Epithelial cell of esophagus (primary cell): ENCODE results near the gene CA11.
A peak's percentile ranks its signal among the peaks of the same experiment; 100 is the strongest.
"Not testable (repeated sequence)": the region's sequence is repeated elsewhere in the genome, so short reads cannot be mapped to it uniquely, and the experiment has no call there.

Experiments
- DNase-seq: peaks from one replicate; pipeline ENCODE4 v3.0.0; 2010; ENCODE audit warnings: low read depth
- H3K4me3 ChIP-seq: 2 replicates; pipeline ENCODE4 v1.5.1; 2011; ENCODE audit warnings: mild to moderate bottlenecking, low read length, control low read depth
- CTCF ChIP-seq: IDR thresholded peaks from 2 replicates; pipeline ENCODE4 v1.5.1; 2011; ENCODE audit warnings: low read depth, mild to moderate bottlenecking, low read length, control low read depth, inconsistent platforms; ENCODE audit not compliant: insufficient read depth; ENCODE audit errors: missing control alignments

CA11 gene

GRCh38 chr19:48646001-48646721, at the start of gene CA11:
TSS of gene CA11 (minus strand) at chr19:48646187. CDS start at chr19:48645632, 555 bp downstream.
- peak; percentile 82 for TF ChIP-seq CTCF
- peak within 1 kb of the TSS; percentile 67 for H3K4me3 ChIP-seq
- DNase-seq: peak; percentile 86

GRCh38 chr19:48693629-48694028, 47.6 kb upstream of the CA11 start:
- not testable (repeated sequence) for H3K4me3 ChIP-seq

GRCh38 chr19:48689449-48689848, 43.5 kb upstream of the CA11 start:
- no peak for TF ChIP-seq CTCF
- no peak overlapping the region for H3K4me3 ChIP-seq
- no peak for DNase-seq

More at GRCh38 chr19:48693629-48694028, 47.6 kb upstream of the CA11 start:
- DNase-seq: not testable (repeated sequence)

- H3K4me3 ChIP-seq: no peak overlapping the region
- TF ChIP-seq CTCF: no peak
- no peak for DNase-seq
Measured at GRCh38 chr19:48687776-48688175, 41.8 kb upstream of the CA11 start.

- not testable (repeated sequence) for DNase-seq, H3K4me3 ChIP-seq
Measured at GRCh38 chr19:48686637-48687036, 40.6 kb upstream of the CA11 start.

GRCh38 chr19:48686088-48686487, 40.1 kb upstream of the CA11 start:
- TF ChIP-seq CTCF: no peak

GRCh38 chr19:48685583-48685982, 39.6 kb upstream of the CA11 start:
- DNase-seq: peak; percentile 41
- H3K4me3 ChIP-seq: no peak overlapping the region
- no peak for TF ChIP-seq CTCF

More at GRCh38 chr19:48686088-48686487, 40.1 kb upstream of the CA11 start:
- no peak for DNase-seq
- no peak overlapping the region for H3K4me3 ChIP-seq

GRCh38 chr19:48683349-48683748, 37.4 kb upstream of the CA11 start:
- peak; percentile 22 for DNase-seq
- H3K4me3 ChIP-seq: no peak overlapping the region
- TF ChIP-seq CTCF: no peak
